GM18507 (cell line): Measurements from ENCODE around the gene MFSD6.

Experiments used
- DNase-seq: peaks from one replicate; pipeline ENCODE4 v3.0.0; 2011; ENCODE audit warnings: low read depth; ENCODE audit not compliant: insufficient read length; ENCODE audit errors: extremely low spot score
- FAIRE-seq: peaks from 2 replicates; lab custom pipeline; 2011; peaks lifted over from hg19 to GRCh38; lab: Jason Lieb, UNC

The MFSD6 gene

DNA sequence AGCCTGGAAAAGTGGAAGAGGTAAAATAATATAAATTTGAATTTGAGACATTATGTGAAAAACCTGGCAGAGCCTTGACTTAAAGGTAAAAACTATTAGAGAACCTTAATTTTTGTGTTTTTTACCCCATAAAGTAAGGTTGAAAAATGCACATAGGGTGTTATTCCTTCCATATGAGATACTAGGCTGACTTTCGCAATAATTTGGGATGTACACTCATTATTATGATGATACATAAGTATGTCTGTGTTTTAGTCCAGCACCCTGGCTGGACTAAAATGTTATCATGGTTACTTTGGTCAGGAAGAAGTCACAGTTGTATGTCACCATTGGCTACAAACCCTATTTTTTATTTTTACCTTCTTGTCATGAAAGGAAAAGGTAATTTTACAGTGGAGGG is 106.5 kb downstream of the MFSD6 start:
- no peak for FAIRE-seq
- DNase-seq, result no peak

GRCh38 chr2:190515687-190516086 is 107.5 kb downstream of the MFSD6 start:
- DNase-seq (no peak), FAIRE-seq (no peak)

- FAIRE-seq (no peak), DNase-seq (no peak)
Measured at GRCh38 chr2:190517468-190517867, 109.3 kb downstream of the MFSD6 start.

GRCh38 chr2:190519975-190520767 is 112.0 kb downstream of the MFSD6 start:
- DNase-seq (no peak), FAIRE-seq (no peak)

- DNase-seq, result no peak
- no peak for FAIRE-seq
Measured at GRCh38 chr2:190524928-190525327, 116.8 kb downstream of the MFSD6 start.

DNA sequence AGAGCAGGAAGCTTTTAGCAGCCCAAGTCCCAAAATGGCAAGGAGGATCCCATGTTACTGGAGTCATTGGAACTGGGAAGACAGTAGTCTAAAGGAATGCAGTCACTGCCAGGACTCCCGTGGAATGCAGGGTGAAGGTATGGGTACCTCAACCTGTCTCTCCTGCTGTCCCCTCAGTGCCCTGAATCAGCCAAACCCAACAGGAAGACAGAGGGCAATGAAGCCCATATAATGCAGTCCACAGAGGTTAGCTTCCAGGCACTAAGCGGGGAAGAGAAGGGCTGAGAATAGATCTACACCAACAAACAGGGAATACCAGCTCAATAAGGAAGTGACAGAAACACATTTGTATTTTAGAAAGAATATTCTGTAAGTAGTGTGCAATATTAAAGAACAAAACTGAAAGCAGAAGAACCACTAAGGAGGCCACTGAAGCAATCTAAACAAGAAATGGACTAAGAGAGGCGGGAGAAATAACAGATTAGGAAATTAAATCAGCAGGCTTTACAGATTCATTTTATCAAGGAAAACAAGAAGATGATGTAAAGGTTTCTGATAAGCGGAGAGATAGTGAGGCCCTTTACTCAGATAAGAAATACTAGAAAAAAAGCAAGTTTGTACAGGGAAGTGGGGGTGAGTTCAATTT is 118.1 kb downstream of the MFSD6 start:
- DNase-seq, result no peak
- FAIRE-seq, result no peak

DNA sequence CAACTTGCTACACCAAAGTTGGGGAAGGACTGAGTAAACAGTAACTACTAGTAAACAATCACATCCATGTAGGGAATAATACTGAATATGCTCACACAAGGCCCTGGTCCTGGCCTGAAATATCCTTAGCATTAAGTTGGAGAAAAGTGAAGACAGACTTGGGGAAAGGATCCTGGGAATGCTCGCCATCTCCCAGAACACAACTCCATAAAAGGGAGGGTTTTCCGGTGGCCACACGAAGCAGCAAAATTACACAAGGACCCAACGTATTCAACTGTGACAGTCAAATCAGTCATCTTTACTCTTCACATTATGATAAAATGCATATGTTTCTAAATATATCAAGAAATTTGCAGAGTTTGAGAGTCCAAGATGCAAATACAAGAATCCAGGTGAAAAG is 119.1 kb downstream of the MFSD6 start:
- no peak for DNase-seq
- no peak for FAIRE-seq

- DNase-seq, result no peak
- no peak for FAIRE-seq
Measured at GRCh38 chr2:190527918-190528317, 119.8 kb downstream of the MFSD6 start.

DNA sequence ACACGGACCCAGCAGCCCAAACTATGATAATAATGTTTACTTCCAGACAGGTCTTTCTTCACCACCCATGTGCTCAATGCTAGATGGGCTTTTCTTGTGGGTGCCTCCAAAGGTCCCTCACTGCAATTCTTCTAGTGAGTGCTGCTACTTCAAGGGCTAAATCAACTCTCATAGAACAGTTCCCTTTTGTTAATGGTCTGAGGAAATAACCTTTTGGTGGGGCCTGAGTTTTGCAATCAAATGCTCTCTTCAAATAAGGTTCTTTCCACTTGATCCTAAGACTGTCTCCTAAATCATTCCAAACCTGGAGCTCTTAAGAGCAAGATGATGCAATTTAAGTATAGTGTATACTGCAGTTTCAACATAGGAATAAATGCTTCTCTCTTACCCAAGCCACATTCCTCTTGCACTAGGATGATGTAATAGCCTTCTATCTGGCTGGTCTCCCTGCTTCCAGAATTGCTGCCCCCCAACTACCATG is 120.4 kb downstream of the MFSD6 start:
- FAIRE-seq (no peak), DNase-seq (no peak)

DNA sequence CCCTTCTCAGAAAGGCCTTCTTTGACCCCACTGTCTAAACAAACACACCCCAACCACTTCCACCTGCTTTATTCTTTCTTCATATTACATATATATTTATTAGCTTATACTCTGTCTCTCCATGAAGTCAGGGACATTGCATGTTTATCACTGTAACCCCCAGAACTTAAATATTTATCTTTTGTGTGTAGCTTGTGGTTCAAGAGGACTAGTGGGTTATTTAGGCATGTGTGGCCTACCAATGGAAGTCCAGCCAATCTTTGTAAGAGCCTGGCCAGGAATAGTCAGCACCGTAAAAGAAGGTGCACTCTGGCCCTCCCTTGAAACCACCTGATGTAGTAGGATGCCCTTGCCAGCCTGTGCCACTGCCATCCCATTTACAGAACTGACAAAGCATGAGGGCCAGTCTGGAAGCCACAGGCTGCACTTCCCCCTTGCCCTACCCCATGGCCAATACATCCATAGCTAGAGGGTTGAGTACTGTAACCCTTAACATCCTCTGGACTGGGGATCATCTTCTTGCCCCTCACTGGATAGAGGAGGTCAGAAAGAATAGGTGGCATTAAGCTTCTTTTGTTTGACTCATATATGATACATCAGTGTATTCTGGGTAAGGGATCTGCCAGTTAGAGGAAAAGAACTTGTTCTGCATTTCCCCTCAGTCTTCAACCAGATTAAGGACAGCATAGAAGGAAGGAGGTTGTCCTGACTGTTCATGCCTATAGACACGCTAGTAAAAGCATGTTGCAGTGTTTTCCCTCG is 121.5 kb downstream of the MFSD6 start:
- DNase-seq, result no peak
- no peak for FAIRE-seq

DNA sequence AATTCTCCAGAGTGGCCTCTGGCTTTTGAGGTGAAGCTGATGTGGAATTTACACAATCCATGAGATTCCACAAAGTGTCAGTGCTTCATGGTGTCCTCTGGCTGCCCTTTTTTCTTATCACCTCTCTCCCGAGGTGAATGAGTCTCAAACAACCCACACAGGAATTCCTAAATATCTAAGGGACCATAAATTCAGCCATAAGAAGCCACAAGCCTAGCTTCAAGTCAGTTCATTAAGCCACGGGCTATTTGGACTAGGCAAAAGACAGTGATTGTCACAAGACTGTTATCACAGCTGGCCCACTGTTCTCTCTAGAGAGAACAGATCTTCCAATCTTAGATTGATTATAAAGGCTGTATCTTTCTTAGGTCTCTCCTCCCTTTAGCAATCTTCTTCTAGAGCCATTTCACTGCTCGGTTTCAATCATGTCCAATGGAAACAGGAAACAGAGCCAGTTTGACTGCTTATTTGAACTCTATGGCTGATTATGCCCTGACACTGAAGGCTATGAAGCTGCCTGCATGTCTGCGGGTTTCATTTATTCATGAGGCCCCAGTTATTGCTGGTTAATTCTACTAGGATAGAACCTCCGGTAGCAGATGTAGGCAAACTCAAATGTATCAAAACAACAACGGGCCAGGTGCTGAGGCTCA is 122.2 kb downstream of the MFSD6 start:
- FAIRE-seq (no peak), DNase-seq (no peak)

GRCh38 chr2:190532581-190532980 is 124.4 kb downstream of the MFSD6 start:
- FAIRE-seq (no peak), DNase-seq (no peak)

- DNase-seq, result no peak
- no peak for FAIRE-seq
Measured at GRCh38 chr2:190533175-190533967, 125.2 kb downstream of the MFSD6 start.

DNA sequence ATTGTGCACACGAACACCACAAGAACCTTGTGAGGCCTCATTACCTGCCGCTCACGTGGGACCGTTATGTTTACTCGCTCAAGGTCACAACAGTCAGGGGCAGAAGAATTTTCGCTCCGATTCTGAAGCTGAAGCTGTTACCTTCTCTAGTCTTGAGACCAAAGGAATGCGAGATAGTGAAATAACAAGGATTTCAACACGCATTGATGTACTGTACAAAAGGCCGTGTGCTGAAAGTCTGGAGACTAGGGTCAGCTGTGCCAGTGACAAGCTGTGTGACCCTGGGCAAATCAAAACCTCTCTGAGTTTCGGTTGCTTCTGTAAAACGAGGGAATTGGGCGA is 125.8 kb downstream of the MFSD6 start:
- DNase-seq (no peak), FAIRE-seq (no peak)

DNA sequence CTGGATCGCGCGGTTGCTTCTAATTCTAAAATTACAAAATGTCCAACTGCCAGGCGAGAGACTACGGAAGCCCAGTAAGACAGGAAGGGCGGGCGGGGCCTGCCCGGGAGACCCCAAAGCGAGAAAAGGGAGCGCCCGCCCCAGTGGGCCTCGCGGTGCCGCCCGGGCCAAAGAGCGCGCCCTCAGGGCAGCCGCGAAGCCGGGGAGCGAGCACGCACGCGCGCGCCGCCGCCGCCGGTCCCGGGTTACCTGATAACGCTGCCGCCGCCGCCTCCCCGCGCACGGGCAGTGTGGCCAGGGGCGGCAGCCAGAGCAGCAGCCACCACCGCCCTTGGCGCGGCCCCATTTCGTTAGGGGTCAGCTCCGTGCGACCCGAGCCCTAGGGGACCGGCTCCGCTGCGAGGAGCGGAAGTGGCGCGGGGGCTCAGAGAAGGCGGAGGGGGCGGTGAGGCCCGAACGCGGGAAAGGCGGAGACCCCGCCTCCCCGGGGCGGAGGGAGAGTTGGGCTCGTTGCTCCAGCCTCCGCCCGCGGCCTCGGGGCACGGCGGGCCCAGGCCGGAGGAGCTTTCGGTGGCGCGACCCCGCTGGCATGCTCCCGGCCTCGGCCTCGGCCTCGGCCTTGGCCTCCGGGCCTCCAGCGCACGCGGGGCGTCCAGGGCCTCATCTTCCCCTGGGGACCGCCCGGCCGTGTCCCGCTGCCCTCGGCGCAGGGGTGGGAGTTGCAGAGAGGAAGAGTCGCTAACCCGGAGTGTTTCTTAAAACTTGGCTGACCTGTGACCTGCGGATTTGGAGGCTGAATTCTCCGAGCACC is 126.4 kb downstream of the MFSD6 start, which contains the start of gene NEMP2:
Gene NEMP2, minus strand, starts transcription at position 413 of the 811 bp plus-strand sequence. Its CDS starts 67 bp downstream, at position 346.
- peak; percentile 51 for DNase-seq
- peak; percentile 78 for FAIRE-seq

DNA sequence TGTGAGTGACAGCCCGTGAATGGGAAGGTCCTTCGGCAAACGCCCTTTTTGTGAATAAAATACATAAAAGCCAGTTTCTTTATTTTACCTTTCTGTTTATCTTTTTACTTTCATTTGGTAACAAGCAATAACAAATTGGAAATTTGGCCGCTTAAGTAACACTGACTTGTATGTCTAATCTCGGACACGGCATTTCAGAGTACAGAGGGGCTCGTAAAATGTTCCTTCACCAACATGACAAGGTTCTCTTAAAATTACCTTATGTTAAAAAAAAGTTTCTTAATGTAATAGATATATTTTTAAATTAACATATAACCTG is 126.9 kb downstream of the MFSD6 start:
- FAIRE-seq (no peak), DNase-seq (no peak)

DNA sequence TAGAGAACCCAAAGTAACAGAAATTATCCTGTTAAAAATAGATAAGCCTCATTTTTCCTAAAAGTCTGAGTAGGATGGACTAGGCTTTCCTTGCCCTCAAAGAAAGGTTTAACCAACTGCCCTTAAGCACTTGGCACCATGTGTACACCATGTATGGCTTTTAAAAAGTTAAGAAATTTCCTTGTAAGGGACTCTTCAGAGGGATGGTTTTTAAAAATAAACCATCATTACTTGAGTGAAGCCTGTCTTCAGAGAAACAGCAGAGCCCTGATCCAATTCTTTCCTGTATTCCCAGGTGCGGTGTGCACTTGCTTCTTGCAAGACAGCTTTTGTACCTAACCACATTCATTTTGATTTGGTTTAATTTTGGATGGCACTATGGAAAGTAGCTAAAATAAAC is 127.4 kb downstream of the MFSD6 start:
- DNase-seq (no peak), FAIRE-seq (no peak)

DNA sequence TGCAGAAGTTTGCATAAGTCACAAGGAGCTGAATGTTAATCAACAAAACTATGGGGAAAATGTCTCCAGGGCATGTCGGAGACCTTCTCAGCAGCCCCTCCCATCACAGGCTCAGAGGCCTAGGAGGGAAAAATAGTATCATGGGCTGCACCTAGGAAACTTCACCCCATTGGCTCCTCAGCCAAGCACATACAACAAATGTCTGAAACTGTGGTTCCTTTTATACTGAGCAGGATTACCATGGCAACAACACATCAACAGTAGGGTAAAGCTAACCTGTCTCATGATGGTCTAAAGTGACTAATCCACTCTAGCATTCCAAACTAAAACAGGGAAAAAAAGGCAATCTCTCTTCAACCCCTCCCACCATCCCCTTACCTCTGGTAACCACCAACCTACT is 129.6 kb downstream of the MFSD6 start:
- FAIRE-seq, result no peak
- DNase-seq, result no peak

- no peak for FAIRE-seq
- no peak for DNase-seq
Measured at GRCh38 chr2:190538201-190538600, 130.0 kb downstream of the MFSD6 start.
